MM.1S (cell line): ENCODE measurements around the gene SERPINI1.

Experiments used
- EZH2 ChIP-seq: fragments of 300-600 bp; sonication (generic); optimal IDR thresholded peaks from 2 replicates; pipeline ENCODE3; 2017; ENCODE audit warnings: low read depth, mild to moderate bottlenecking, antibody characterized with exemption, low read length, mixed read lengths
- TF ChIP-seq, protein P1 (sequence below): fragments of 300-600 bp; sonication (generic); IDR thresholded peaks from 2 replicates; pipeline ENCODE4 v1.5.1; 2016; ENCODE audit warnings: antibody characterized with exemption, low read length, mixed read lengths

DNA sequence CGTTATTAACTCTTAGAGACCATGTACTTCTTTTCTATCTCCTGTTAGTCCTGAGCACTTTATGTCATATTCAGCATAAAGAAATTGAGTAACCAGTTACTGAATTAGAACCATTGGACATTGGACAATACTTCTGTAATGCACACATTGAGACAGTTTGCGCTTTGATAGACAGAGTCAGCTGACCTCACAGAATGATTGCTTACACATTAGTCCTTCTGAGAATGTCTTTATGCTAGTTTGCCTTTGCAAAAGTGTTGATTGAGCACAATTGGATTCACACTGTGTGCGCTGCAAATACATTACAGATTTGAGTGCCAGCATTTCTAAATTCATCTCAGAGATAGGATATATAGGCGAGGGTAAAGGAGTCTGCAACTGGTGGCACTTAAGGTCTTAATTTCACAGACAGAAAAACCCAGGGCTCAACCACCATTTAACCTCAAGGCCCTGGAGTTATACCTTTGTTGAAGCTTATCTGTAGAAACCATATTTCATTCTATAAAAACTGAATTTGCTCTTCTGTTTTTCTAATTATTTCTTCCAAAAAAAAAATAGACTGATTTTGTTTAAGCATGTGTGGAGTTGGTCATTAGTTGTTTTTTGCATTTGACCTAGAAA, 3.8 kb downstream of the SERPINI1 start:
- TF ChIP-seq, protein P1, sequence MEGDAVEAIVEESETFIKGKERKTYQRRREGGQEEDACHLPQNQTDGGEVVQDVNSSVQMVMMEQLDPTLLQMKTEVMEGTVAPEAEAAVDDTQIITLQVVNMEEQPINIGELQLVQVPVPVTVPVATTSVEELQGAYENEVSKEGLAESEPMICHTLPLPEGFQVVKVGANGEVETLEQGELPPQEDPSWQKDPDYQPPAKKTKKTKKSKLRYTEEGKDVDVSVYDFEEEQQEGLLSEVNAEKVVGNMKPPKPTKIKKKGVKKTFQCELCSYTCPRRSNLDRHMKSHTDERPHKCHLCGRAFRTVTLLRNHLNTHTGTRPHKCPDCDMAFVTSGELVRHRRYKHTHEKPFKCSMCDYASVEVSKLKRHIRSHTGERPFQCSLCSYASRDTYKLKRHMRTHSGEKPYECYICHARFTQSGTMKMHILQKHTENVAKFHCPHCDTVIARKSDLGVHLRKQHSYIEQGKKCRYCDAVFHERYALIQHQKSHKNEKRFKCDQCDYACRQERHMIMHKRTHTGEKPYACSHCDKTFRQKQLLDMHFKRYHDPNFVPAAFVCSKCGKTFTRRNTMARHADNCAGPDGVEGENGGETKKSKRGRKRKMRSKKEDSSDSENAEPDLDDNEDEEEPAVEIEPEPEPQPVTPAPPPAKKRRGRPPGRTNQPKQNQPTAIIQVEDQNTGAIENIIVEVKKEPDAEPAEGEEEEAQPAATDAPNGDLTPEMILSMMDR = no peak
- no peak for TF ChIP-seq EZH2
